Mucosa of gallbladder (tissue), 1 donor: ENCODE results near the gene CHPF2. TPM values are rescaled to one million over a fixed set of nuclear protein-coding genes. Genes with fewer than 3 reads are reported as not detected.

ENCODE experiments used
- DNase-seq: peaks from one replicate; pipeline ENCODE4 v3.0.0-alpha.2; 2020; ENCODE audit warnings: low spot score
- total RNA-seq: library from RNA; stranded (reverse); gene quantifications from one replicate; pipeline ENCODE4 v1.2.1, GENCODE V29; 2021
- donor health status: DM: no; HTN: no; CAD: no.

Gene CHPF2
- total RNA-seq, 1 donor from 2014 or later: 52.3 TPM

GRCh38 chr7:151206914-151207313 lies 25.4 kb upstream of the CHPF2 start:
- no peak for DNase-seq

GRCh38 chr7:151207315-151207714 lies 25.0 kb upstream of the CHPF2 start:
- no peak for DNase-seq

GRCh38 chr7:151207804-151208203 lies 24.5 kb upstream of the CHPF2 start:
- DNase-seq: no peak

DNA sequence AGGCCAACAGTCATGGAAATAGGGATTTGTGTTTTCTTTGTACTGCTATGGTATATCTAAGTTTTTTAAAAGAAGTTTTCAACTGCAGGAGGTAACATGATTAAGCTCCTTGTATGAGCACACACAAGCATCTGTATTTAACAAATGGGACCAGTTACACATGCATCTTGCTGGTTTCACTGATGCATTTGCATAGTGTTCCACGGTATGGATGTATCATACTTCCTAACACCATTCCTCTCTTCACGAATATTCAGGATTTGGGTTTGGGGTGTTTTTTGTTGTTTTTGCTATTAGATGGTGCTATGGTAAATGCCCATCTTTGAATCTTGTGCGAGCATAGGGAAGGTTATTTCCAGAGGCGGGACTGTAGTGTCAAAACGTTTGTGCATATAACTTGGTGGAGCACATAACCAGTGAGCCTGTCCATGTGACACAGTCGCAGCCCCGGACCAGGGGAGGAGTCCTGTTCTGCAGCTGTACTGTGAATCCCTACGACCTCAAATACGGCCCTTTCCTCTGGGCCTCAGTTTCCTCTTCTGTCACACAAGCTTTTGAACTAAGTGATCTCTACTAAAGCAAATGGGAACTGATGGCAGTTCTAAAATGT lies 23.9 kb upstream of the CHPF2 start:
- no peak for DNase-seq

GRCh38 chr7:151209588-151209987 lies 22.7 kb upstream of the CHPF2 start:
- DNase-seq: no peak

DNA sequence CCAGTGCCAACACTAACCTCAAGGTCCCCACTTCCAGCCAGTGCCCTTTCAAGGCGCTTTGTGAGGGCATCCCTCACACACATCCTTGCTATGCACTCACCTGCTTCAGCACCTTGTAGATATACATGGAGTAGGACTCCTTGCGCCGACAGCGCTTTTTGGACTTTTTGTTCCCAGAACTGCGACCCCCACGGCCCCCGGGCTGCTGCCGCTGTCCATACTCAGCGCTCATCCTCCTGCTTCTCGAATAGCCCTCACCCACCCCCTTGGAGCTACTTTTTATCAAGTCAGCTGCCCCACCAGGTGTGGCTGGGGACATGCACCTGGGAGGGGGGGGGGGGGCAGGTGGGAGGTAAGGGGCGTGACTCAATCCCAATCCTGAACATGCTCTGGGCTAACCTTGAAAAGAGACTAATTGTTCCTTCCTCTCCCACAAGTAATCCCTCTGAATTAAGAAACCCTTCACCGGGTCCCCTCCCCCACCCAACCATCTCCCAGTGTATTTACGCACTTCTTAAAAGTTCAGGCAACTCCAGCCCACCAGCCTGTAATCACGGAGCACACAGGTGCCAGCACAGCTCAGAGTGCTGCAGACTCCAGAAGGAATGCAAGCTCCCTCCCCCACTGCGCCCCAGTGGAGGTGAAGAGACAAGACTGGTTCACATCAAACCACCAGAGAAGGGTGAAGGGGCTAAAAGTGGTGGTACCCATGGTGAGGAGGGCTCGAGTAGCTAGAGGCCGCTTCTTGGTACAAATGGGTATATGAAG lies 22.0 kb upstream of the CHPF2 start, which contains the start of gene H2BK1:
H2BK1 (minus strand) TSS at position 402 of the 768 bp plus-strand sequence; CDS start at position 232, 170 bp downstream.
- no peak for DNase-seq

- DNase-seq: no peak
Measured at GRCh38 chr7:151211155-151211772, 21.0 kb upstream of the CHPF2 start.

- no peak for DNase-seq
Measured at GRCh38 chr7:151212626-151213025, 19.7 kb upstream of the CHPF2 start.

GRCh38 chr7:151213826-151214225 lies 18.5 kb upstream of the CHPF2 start:
- DNase-seq: no peak

- DNase-seq: no peak
Measured at GRCh38 chr7:151215396-151215795, 16.9 kb upstream of the CHPF2 start.

GRCh38 chr7:151218170-151218569 lies 14.1 kb upstream of the CHPF2 start:
- no peak for DNase-seq

- no peak for DNase-seq
Measured at GRCh38 chr7:151223728-151224127, 8.6 kb upstream of the CHPF2 start.

DNA sequence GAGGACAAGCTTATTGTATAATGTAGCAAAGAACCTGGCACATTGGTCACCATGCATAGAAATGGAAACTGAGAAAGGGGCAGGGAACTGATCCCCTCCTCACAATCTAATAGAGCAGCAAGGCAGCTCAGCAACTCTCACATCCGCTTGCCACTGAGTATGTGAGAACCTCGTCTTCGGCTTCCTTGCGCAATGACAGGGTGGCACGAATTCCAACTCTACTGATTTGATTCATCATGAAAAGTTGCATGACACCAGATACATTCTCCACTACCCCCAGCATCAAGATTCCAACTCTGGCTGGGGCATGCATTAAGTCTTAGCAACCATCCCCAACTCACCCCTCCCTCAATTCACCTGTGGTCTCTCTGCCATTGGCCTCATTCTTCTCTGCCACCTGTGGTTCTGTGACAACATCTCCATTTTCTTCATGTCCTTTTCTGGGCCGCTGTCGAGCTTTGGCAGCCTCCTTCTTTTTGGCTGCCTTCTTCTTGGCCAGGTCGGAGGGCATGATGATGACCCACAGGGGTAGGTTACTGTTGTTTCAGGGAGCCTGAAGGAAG lies 6.3 kb upstream of the CHPF2 start:
- DNase-seq: no peak

DNA sequence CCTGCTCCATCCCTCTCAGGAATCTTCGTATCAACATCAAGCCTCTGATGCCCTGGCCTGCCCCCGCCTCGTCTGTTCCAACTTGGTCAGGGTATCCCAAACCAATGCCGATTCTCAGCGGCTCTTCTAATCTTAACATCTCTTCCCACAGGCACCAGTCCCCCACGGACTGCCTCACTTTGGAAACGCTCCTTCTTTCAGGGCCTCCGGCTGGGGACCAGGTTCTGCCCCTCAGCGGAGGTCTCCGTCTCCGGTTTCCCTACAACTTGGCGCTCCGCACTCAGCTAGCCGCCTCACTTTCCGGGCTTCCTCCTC lies 5.8 kb upstream of the CHPF2 start:
- DNase-seq: no peak

- DNase-seq: peak; percentile 99
Measured at GRCh38 chr7:151226875-151227782, 5.2 kb upstream of the CHPF2 start, which contains the start of gene ABCF2. ABCF2 (minus strand) TSS chr7:151227205; CDS start chr7:151226458, 747 bp downstream.

GRCh38 chr7:151228024-151228866 lies 4.0 kb upstream of the CHPF2 start:
- DNase-seq: no peak

DNA sequence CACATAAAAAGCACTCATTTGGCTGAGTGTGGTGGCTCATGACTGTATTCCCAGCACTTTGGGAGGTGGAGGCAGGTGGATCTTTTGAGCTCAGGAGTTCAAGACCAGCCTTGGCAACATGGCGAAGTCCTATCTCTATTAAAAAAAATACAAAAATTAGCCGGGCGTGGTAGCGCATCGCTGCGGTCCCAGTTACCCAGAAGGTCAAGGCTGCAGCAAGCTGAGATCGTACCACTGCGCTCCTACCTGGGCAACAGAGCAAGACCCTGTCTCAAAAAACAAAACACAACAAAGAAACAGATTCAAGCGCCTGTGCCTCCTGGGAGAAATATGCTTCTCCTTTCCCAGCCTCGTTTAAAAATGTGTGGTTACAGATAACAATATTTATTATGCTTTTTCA lies 3.0 kb upstream of the CHPF2 start:
- DNase-seq: no peak

GRCh38 chr7:151231080-151231479 lies 1.2 kb upstream of the CHPF2 start:
- no peak for DNase-seq

GRCh38 chr7:151232917-151233701 lies 826 bp downstream of the CHPF2 start:
- no peak for DNase-seq

DNA sequence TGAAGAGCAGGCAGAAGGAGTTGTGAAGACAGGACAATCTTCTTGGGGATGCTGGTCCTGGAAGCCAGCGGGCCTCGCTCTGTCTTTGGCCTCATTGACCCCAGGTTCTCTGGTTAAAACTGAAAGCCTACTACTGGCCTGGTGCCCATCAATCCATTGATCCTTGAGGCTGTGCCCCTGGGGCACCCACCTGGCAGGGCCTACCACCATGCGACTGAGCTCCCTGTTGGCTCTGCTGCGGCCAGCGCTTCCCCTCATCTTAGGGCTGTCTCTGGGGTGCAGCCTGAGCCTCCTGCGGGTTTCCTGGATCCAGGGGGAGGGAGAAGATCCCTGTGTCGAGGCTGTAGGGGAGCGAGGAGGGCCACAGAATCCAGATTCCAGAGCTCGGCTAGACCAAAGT lies 1.5 kb downstream of the CHPF2 start:
- no peak for DNase-seq
